GM12878 (cell line): ENCODE measurements around the gene CLCNKB. TPM values are rescaled to one million over a fixed set of nuclear protein-coding genes. Genes with fewer than 3 reads are reported as not detected.
A peak's percentile ranks its signal among the peaks of the same experiment; 100 is the strongest.

Experiments
- BHLHE40 ChIP-seq, 2 experiments: fragments of 450-650 bp in 1 of 2; IDR thresholded peaks; 2 replicates each; pipeline ENCODE4 v1.6.1; 2011 to 2017; ENCODE audit warnings: low read depth in 2 of 2, borderline replicate concordance in 1 of 2, improper control_type of control experiment in 1 of 2, low read length in 1 of 2, mild to moderate bottlenecking in 1 of 2
- BMI1 ChIP-seq: fragments of 450-650 bp; IDR thresholded peaks from 2 replicates; pipeline ENCODE4 v1.6.1; 2016; ENCODE audit warnings: mild to moderate bottlenecking, moderate library complexity, borderline replicate concordance
- CREM ChIP-seq: IDR thresholded peaks from 2 replicates; pipeline ENCODE4 v1.6.1; 2014; ENCODE audit warnings: antibody characterized with exemption, low read depth
- E2F8 ChIP-seq: fragments of 450-650 bp; IDR thresholded peaks from 2 replicates; pipeline ENCODE4 v1.6.1; 2018; ENCODE audit warnings: mild to moderate bottlenecking, low read depth, moderate library complexity; ENCODE audit not compliant: partially characterized antibody
- GATAD2B ChIP-seq: fragments of 450-650 bp; conservative IDR thresholded peaks from 2 replicates; pipeline ENCODE4 v1.6.1; 2017; ENCODE audit warnings: low read depth, mild to moderate bottlenecking, moderate library complexity
- MYC ChIP-seq: IDR thresholded peaks from 2 replicates; pipeline ENCODE4 v1.6.1; 2011; ENCODE audit warnings: mild to moderate bottlenecking, low read length, moderate library complexity, inconsistent platforms; ENCODE audit not compliant: insufficient read depth, insufficient replicate concordance, insufficient read length, severe bottlenecking
- NFXL1 ChIP-seq: fragments of 450-650 bp; IDR thresholded peaks from 2 replicates; pipeline ENCODE4 v1.6.1; 2017; ENCODE audit warnings: antibody characterized with exemption, mild to moderate bottlenecking, borderline replicate concordance
- PKNOX1 ChIP-seq: fragments of 450-650 bp; IDR thresholded peaks from 2 replicates; pipeline ENCODE4 v1.6.1; 2016; ENCODE audit warnings: mild to moderate bottlenecking
- polyA plus RNA-seq, 11 experiments: library from polyadenylated mRNA; depleted of rRNA in 4 of 11; unstranded in 6 of 11; stranded (reverse) in 5 of 11; fragments of >200 nt; fragmentation: Nextera tagmentation in 4 of 11; fragmentation: Illumina TruSeq in 1 of 11; extraction: Ambion mirVana in 4 of 11; extraction: Trizol in 1 of 11; gene quantifications; 1 replicate in 1 of 11; 2 replicates in 10 of 11; pipeline versions ENCODE4 v1.2.1 to v1.2.3, GENCODE V29; 2011 to 2016; ENCODE audit warnings: inconsistent platforms in 2 of 11, missing spikeins in 2 of 11, low read depth in 1 of 11
- total RNA-seq, 4 experiments: library from RNA; depleted of rRNA in 3 of 4; stranded (reverse); fragments of >200 nt in 3 of 4; fragmentation: Illumina TruSeq in 1 of 4; extraction: Trizol in 1 of 4; gene quantifications; 2 replicates each; pipeline versions ENCODE4 v1.2.1 to v1.2.3, GENCODE V29; 2013 to 2021

CLCNKB gene
- total and polyA plus RNA-seq, 10 of the 15 experiments (the other 5 are each of a cell fraction or from before 2014, with no cell fraction given), result 0.05 TPM; not detected in 9

- no peak for TF ChIP-seq E2F8
- no peak for TF ChIP-seq GATAD2B
- TF ChIP-seq BHLHE40 (IDR thresholded peaks at IDR 0.05; ENCODE audit: borderline replicate concordance in 1 of 2, low read depth in 2 of 2, low read length in 1 of 2), result peak in 1 of 2 experiments; percentile 34; a peak in 1 of 4 replicates
- TF ChIP-seq NFXL1, result no peak
- no peak for TF ChIP-seq MYC
- no peak for TF ChIP-seq CREM
- TF ChIP-seq BMI1, result peak; percentile 80
- peak; percentile 94 for TF ChIP-seq PKNOX1
These were observed 23.7 kb downstream of the CLCNKB start (continued) for GRCh38 chr1:16067127-16067768.
